D721Med (cell line): ENCODE results near the gene POLRMT.

ENCODE experiments used
- DNase-seq: peaks from one replicate; pipeline ENCODE4 v3.0.0; 2011; ENCODE audit warnings: low spot score; ENCODE audit not compliant: insufficient read length
- FAIRE-seq: peaks from 2 replicates; lab custom pipeline; 2011; peaks lifted over from hg19 to GRCh38; lab: Jason Lieb, UNC
- TF ChIP-seq, protein P1 (sequence below): IDR thresholded peaks from 2 replicates; pipeline ENCODE4 v1.5.1; 2012; ENCODE audit warnings: mild to moderate bottlenecking, control low read depth; ENCODE audit not compliant: insufficient read depth; ENCODE audit errors: missing control alignments

Gene POLRMT

DNA sequence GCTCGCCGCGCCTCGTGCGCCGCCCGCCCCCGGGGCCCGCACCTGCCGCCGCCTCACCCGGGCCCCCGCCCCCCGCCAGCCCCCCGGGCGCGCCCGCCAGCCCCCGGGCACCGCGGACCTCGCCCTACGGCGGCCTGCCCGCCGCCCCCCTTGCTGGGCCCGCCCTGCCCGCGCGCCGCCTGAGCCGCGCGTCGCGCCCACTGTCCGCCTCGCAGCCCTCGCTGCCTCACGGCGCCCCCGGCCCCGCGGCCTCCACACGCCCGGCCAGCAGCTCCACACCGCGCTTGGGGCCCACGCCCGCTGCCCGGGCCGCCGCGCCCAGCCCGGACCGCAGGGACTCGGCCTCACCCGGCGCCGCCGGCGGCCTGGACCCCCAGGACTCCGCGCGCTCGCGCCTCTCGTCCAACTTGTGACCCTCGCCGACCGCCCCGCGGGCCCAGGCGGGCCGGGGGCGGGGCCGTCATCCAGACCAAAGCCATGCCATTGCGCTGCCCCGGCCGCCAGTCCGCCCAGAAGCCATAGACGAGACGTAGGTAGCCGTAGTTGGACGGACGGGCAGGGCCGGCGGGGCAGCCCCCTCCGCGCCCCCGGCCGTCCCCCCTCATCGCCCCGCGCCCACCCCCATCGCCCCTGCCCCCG is 17.2 kb downstream of the POLRMT start:
- TF ChIP-seq, protein P1, sequence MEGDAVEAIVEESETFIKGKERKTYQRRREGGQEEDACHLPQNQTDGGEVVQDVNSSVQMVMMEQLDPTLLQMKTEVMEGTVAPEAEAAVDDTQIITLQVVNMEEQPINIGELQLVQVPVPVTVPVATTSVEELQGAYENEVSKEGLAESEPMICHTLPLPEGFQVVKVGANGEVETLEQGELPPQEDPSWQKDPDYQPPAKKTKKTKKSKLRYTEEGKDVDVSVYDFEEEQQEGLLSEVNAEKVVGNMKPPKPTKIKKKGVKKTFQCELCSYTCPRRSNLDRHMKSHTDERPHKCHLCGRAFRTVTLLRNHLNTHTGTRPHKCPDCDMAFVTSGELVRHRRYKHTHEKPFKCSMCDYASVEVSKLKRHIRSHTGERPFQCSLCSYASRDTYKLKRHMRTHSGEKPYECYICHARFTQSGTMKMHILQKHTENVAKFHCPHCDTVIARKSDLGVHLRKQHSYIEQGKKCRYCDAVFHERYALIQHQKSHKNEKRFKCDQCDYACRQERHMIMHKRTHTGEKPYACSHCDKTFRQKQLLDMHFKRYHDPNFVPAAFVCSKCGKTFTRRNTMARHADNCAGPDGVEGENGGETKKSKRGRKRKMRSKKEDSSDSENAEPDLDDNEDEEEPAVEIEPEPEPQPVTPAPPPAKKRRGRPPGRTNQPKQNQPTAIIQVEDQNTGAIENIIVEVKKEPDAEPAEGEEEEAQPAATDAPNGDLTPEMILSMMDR = no peak
- DNase-seq (no peak), FAIRE-seq (no peak)

DNA sequence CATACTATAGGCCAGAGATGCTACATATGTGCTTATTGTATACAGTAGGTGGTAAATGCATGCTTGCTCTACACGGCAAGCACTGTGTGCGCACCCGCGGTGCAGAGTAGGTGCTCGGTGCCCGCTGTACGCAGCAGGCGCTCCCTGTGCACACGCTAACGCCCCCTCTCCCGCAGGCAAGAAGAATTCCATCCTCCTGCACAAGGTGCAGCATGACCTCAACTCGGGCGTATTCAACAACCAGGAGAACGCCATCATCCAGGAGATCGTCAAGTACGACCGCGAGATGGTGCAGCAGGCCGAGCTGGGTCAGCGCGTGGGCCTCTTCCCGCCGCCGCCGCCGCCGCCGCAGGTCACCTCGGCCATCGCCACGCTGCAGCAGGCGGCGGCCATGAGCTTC is 17.7 kb downstream of the POLRMT start:
- DNase-seq = no peak
- FAIRE-seq = no peak
- TF ChIP-seq, protein P1 = no peak

DNA sequence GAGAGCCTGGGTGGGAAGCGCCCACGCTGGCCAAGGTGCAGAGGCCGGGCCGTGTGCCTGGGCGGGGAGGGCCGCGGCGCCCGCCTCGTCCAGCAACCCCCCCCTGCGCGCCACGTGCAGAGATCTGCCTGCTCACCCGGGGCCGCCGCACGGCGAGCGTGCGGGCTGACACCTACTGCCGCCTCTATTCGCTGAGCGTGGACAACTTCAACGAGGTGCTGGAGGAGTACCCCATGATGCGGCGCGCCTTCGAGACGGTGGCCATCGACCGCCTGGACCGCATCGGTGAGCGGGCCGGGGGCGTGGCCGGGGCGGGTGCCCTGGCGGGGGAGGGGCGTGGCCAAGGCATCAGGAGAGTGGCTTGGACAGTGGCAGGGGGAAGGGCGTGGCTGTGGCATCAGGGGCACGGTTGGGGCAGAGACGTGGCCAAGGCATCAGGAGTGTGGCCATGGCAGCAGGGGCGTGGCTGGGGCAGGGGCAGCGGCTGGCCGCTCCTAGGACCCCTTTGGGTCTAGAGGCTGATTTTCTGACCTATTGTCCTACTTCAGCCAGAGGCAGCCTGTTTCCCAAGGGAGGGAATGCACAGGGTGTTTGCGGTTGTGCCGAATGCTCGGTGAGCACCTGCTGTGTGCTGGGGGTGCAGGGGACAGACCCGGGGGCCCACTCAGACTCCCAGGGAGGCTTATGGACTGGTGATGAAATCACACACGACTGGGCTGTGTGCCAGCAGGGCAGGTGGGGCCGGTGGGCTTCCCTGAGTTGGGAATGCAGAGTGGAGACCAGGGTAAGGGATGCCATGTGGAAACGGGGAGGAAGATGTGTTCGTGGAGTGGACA is 19.4 kb downstream of the POLRMT start:
- FAIRE-seq (no peak), DNase-seq (no peak)
- TF ChIP-seq, protein P1 = no peak

DNA sequence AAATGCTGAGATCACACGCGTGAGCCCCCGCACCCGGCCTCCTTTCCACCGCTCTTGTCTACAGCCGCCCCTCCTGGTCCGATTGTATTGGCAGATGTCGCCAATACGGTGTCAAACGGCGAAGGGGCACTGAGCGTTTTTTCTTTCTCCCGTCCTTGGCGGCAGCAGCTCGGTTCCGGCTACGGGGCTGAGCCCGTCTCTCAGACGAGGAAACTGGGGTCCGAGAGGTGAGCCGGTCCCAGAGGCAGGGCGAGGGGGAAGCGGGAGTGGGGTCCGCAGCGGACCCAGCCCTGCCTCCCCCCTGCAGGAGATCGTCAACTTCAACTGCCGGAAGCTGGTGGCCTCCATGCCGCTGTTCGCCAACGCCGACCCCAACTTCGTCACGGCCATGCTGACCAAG is 20.4 kb downstream of the POLRMT start:
- FAIRE-seq = no peak
- TF ChIP-seq, protein P1 = no peak
- no peak for DNase-seq

DNA sequence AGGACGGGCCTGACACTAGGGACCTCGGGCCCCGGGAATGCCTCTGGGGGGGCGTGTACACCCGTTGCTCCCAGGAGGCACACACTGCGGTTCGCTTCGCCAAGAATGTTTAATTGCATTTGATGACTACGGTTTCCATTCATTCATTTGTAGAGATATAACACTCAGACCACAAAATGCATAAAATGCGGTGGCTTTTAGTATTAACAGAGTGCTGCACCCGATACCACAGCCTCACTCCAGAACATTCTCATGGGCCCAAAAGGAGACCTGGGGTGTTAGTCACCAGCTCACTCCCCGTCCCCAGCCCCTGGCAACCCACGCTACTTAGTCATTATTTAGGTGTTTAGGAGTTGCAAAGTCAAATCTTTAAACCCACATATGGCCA is 21.9 kb downstream of the POLRMT start:
- no peak for DNase-seq
- no peak for FAIRE-seq
- TF ChIP-seq, protein P1 = no peak

DNA sequence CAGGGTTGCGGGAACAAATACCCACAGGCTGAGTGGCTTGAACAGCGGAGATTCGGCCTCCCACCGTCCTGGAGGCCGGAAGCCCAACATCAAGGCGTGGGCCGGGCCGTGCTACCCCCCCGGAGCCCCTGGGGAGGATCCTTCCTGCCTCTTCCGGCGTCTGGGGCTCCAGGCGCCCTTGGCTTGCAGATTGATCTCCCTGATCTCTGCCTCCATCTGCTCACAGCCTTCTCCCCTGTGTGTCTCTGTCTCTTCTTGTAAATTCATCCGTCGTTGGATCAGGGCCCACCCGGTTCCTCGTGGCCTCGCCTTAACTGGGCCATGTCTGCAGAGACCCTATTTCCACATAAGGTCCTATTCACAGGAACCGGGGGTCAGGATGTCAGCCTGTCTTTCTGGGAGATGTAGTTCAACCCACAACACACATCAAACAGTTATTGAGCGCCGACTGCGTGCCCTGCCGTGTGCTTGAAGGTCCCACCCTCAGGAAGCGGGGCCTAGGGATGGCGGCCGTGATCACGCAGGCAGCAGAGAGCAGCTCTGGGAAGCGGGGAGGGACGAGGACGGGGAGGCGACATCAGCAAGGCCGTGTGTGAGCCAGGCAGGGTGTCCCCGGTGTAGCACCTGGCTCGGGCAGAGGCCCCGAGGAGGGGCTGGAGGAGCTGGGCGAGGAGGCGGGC is 22.4 kb downstream of the POLRMT start:
- TF ChIP-seq, protein P1 = no peak
- DNase-seq (peak; percentile 77), FAIRE-seq (peak; percentile 25)
